OCI-LY7 (cell line): ENCODE measurements around the gene UBA1. TPM values are rescaled to one million over a fixed set of nuclear protein-coding genes. Genes with fewer than 3 reads are reported as not detected.

Experiments
- BruUV-seq: library from RNA; stranded (reverse); fragments of 400-500 nt; replicated peaks from 2 replicates; lab custom pipeline; 2021; lab: Mats Ljungman, UMichigan
- CTCF ChIA-PET: fragments of 300-600 bp; sonication (Branson Sonifier 250); formaldehyde crosslinking; loops from one replicate; lab custom pipeline; 2022; ENCODE audit warnings: antibody characterized with exemption; ENCODE audit not compliant: unreplicated experiment; lab: Charles Lee
- POLR2A ChIA-PET: fragments of 300-600 bp; sonication (Branson Sonifier 250); formaldehyde crosslinking; loops from one replicate; lab custom pipeline; 2022; ENCODE audit warnings: antibody characterized with exemption; lab: Charles Lee
- DNase-seq: peaks from one replicate; pipeline ENCODE4 v3.0.0-alpha.2; 2015; ENCODE audit warnings: low spot score
- H2AFZ ChIP-seq: fragments of 200-600 bp; sonication (generic), shearing (Covaris generic); 2 replicates; pipeline ENCODE4 v1.6.1; 2014; ENCODE audit warnings: mild to moderate bottlenecking, antibody characterized with exemption, low read length, moderate library complexity
- H3K27ac ChIP-seq: fragments of 200-600 bp; sonication (generic); 2 replicates; pipeline ENCODE4 v1.5.1; 2014; ENCODE audit warnings: mixed run types, low read depth, mild to moderate bottlenecking, moderate library complexity, low read length, inconsistent platforms; ENCODE audit not compliant: poor library complexity, severe bottlenecking
- H3K36me3 ChIP-seq: fragments of 200-600 bp; sonication (generic); 2 replicates; pipeline ENCODE4 v1.6.1; 2014; ENCODE audit warnings: mild to moderate bottlenecking, antibody characterized with exemption, low read length, moderate library complexity, mixed read lengths; ENCODE audit not compliant: insufficient read depth
- H3K4me1 ChIP-seq: fragments of 200-600 bp; sonication (generic); 2 replicates; pipeline ENCODE4 v1.5.1; 2014; ENCODE audit warnings: mild to moderate bottlenecking, low read length; ENCODE audit not compliant: insufficient read depth, poor library complexity, severe bottlenecking
- H3K4me2 ChIP-seq: fragments of 200-600 bp; sonication (generic); 2 replicates; pipeline ENCODE4 v1.6.1; 2014; ENCODE audit warnings: mild to moderate bottlenecking, low read length
- H3K4me3 ChIP-seq: fragments of 200-600 bp; sonication (generic); 2 replicates; pipeline ENCODE4 v1.5.1; 2014; ENCODE audit warnings: mild to moderate bottlenecking, low read depth, low read length; ENCODE audit not compliant: poor library complexity, severe bottlenecking
- H3K79me2 ChIP-seq: fragments of 200-600 bp; sonication (generic); 2 replicates; pipeline ENCODE4 v1.6.1; 2016; ENCODE audit warnings: low read depth, mild to moderate bottlenecking, low read length, moderate library complexity, mixed read lengths; ENCODE audit not compliant: insufficient read depth
- H3K9me2 ChIP-seq: fragments of 200-600 bp; sonication (generic); 2 replicates; pipeline ENCODE4 v1.6.1; 2016; ENCODE audit warnings: mild to moderate bottlenecking, low read length, mixed read lengths; ENCODE audit not compliant: insufficient read depth
- H3K9me3 ChIP-seq: fragments of 200-600 bp; sonication (generic); 2 replicates; pipeline ENCODE4 v1.6.1; 2014; ENCODE audit warnings: mild to moderate bottlenecking, mixed run types, low read length, mixed read lengths
- H4K20me1 ChIP-seq: fragments of 200-600 bp; sonication (generic); 2 replicates; pipeline ENCODE4 v1.6.1; 2014; ENCODE audit warnings: mild to moderate bottlenecking, antibody characterized with exemption, low read length, moderate library complexity, mixed read lengths; ENCODE audit not compliant: insufficient read depth
- CTCF ChIP-seq: fragments of 200-600 bp; sonication (generic); conservative IDR thresholded peaks from 2 replicates; pipeline ENCODE4 v1.5.1; 2014; ENCODE audit warnings: mild to moderate bottlenecking, antibody characterized with exemption, low read length, moderate library complexity, mixed read lengths
- EZH2phosphoT487 ChIP-seq: fragments of 200-600 bp; sonication (generic); IDR thresholded peaks from 2 replicates; pipeline ENCODE4 v1.6.1; 2018; ENCODE audit warnings: low read depth, borderline replicate concordance, mild to moderate bottlenecking, mixed run types, antibody characterized with exemption, low read length, moderate library complexity, mixed read lengths
- intact Hi-C: fragments of 100-400 bp; cut with micrococcal nuclease; formaldehyde crosslinking; loops from one replicate; pipeline ENCODE4 v1.10.0; 2022; ENCODE audit not compliant: unreplicated experiment
- total RNA-seq, 2 experiments: library from RNA; depleted of rRNA in 1 of 2; stranded (reverse); fragments of >200 nt in 1 of 2; shearing (Covaris generic) in 1 of 2; gene quantifications; 2 replicates each; pipeline ENCODE4 v1.2.3, GENCODE V29; 2014 to 2022

UBA1 gene
- total RNA-seq, 2 experiments from 2014 or later = 169 to 294 TPM

DNA sequence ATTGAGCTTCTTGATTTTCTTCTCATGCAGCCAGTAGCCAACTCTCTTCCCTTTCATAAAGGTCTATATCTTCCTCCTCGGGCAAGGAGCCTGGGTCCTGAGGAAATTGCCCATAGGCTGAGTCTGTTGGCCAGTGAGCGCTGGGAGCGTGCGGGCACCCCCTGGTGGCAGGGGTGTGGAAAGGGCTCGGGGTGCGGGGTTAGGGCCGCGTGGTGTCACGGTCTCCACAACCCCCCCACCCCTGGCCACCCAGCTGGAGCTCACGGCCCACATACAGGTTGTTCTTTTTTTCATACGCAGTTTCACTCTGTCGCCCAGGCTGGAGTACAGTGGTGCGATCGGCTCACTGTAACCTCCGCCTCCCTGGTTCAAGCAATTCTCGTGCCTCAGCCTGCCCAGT, 35.5 kb upstream of the UBA1 start:
- peaks cover 76% of the 10 kb centered on the region for H3K36me3 ChIP-seq
- TF ChIP-seq CTCF = 0 out of 2 replicates have a peak, but pooled peaks have one; percentile 14
- TF ChIP-seq EZH2phosphoT487 = no peak
- no peak for DNase-seq
- no TSS peak for BruUV-seq
- H2AFZ ChIP-seq = no peak overlapping the region
- no peak overlapping the region for H3K4me2 ChIP-seq
- no peaks in the 10 kb centered on the region for H3K9me3 ChIP-seq
- no peaks in the 10 kb centered on the region for H3K4me1 ChIP-seq
- H3K79me2 ChIP-seq = peaks cover 55% of the 10 kb centered on the region
- no peak overlapping the region for H3K4me3 ChIP-seq
- CTCF ChIA-PET = no interaction called here
- intact Hi-C loops = no loop called here
- no peak overlapping the region for H3K27ac ChIP-seq
- POLR2A ChIA-PET = interaction anchor here (0.6 to 2.0 kb wide), 2 partner anchors 13 to 28 kb away, joined by 3 to 5 read pairs; partner anchors contain the start of genes NDUFB11 and RBM10
- no peaks in the 10 kb centered on the region for H3K9me2 ChIP-seq
- no peaks in the 10 kb centered on the region for H4K20me1 ChIP-seq

- H4K20me1 ChIP-seq = no peaks in the 10 kb centered on the region
- BruUV-seq = no TSS peak
- intact Hi-C loops = no loop called here
- H3K4me2 ChIP-seq = no peak overlapping the region
- no peaks in the 10 kb centered on the region for H3K9me2 ChIP-seq
- no peak overlapping the region for H2AFZ ChIP-seq
- H3K79me2 ChIP-seq = peaks cover 51% of the 10 kb centered on the region
- TF ChIP-seq EZH2phosphoT487 = no peak
- TF ChIP-seq CTCF = no peak
- ChIA-PET POLR2A (interaction anchor here (0.6 kb wide), 1 partner anchor 18 kb away, joined by 3 read pairs; no protein-coding TSS in a partner anchor), CTCF (no interaction called here)
- H3K27ac ChIP-seq = no peak overlapping the region
- peaks cover 75% of the 10 kb centered on the region for H3K36me3 ChIP-seq
- no peaks in the 10 kb centered on the region for H3K4me1 ChIP-seq
- DNase-seq = no peak
- H3K9me3 ChIP-seq = no peaks in the 10 kb centered on the region
- H3K4me3 ChIP-seq = no peak overlapping the region
Observed at GRCh38 chrX:47158781-47159180, 34.8 kb upstream of the UBA1 start.

DNA sequence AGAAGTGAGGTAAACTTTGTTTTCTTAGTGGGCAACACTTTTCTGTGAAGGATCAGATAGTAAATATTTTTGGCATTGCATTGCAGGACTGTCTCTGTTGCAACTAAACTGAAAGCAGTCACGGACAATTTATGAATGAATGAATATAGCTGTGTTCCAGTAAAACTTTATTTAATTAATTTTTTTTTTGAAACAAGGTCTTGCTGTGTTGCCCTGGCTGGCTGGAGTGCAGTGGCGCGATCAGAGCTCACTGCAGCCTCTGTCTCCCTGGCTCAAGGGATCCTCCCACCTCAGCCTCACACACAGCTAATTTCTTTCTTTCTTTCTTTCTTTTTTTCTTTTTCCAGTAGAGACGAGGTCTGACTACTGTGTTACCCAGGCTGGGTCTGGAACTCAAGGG, 32.8 kb upstream of the UBA1 start:
- Histone ChIP-seq H3K9me3 (no peaks in the 10 kb centered on the region), H3K79me2 (peaks cover 48% of the 10 kb centered on the region), H3K4me2 (no peak overlapping the region), H4K20me1 (no peaks in the 10 kb centered on the region), H3K9me2 (no peaks in the 10 kb centered on the region), H3K36me3 (peaks cover 74% of the 10 kb centered on the region), H2AFZ (no peak overlapping the region), H3K27ac (no peak overlapping the region), H3K4me1 (no peaks in the 10 kb centered on the region), H3K4me3 (no peak overlapping the region)
- intact Hi-C loops = no loop called here
- no peak for DNase-seq
- ChIA-PET POLR2A (no interaction called here), CTCF (no interaction called here)
- no peak for TF ChIP-seq CTCF
- TF ChIP-seq EZH2phosphoT487 = no peak
- BruUV-seq = no TSS peak
